GM12878 (cell line): ENCODE data around the gene CTDP1. TPM values are rescaled to one million over a fixed set of nuclear protein-coding genes. Genes with fewer than 3 reads are reported as not detected.

Source experiments
- ATAC-seq: fragments of 200-7000 bp; cut with Tn5 transposase; 3 replicates; pipeline ENCODE4 v1.9.1; 2020; ENCODE audit warnings: mild to moderate bottlenecking, moderate library complexity
- BruUV-seq: library from RNA; stranded (reverse); fragments of 400-500 nt; replicated peaks from 2 replicates; lab custom pipeline; 2021; lab: Mats Ljungman, UMichigan
- CTCF ChIA-PET: fragments of 300-600 bp; sonication (Branson Sonifier 250); formaldehyde crosslinking; extraction: SDS; loops from one replicate; lab custom pipeline; 2021; ENCODE audit warnings: inconsistent platforms; lab: Yijun Ruan, JAX
- POLR2A ChIA-PET: fragments of 350-600 bp; formaldehyde crosslinking; extraction: SDS; loops from one replicate; lab custom pipeline; 2021; ENCODE audit warnings: inconsistent platforms; lab: Charles Lee
- RAD21 ChIA-PET: fragments of 300-600 bp; sonication (Branson Sonifier 250); formaldehyde crosslinking; loops from one replicate; lab custom pipeline; 2023; ENCODE audit warnings: antibody characterized with exemption; ENCODE audit not compliant: unreplicated experiment; lab: Charles Lee
- SMC1A ChIA-PET: fragments of 300-600 bp; sonication (Branson Sonifier 250); formaldehyde crosslinking; loops from one replicate; lab custom pipeline; 2023; ENCODE audit not compliant: unreplicated experiment, uncharacterized antibody; lab: Charles Lee
- DNase-seq: peaks from one replicate; pipeline ENCODE4 v3.0.0-alpha.2; 2011; ENCODE audit warnings: low read depth, low spot score
- FAIRE-seq: peaks from 3 replicates; lab custom pipeline; 2011; peaks lifted over from hg19 to GRCh38; lab: Jason Lieb, UNC
- H2AFZ ChIP-seq: 2 replicates; pipeline ENCODE4 v1.6.0; 2011; ENCODE audit warnings: low read depth, low read length, control low read depth; ENCODE audit not compliant: control insufficient read depth
- H3K27ac ChIP-seq: 2 replicates; pipeline ENCODE4 v1.5.1; 2011; ENCODE audit warnings: control low read depth; ENCODE audit not compliant: control insufficient read depth, insufficient read depth
- H3K27me3 ChIP-seq, 2 experiments: replicated peaks in 1 of 2; 2 replicates each; pipeline versions ENCODE4 v1.6.0 to v1.6.1; 2011; ENCODE audit warnings: low read length in 1 of 2; ENCODE audit not compliant: control insufficient read depth in 2 of 2, insufficient read depth in 2 of 2
- H3K36me3 ChIP-seq, 2 experiments: 2 replicates each; pipeline ENCODE4 v1.5.1; 2011; ENCODE audit warnings: low read length in 1 of 2; ENCODE audit not compliant: control insufficient read depth in 2 of 2, insufficient read depth in 2 of 2
- H3K4me1 ChIP-seq: 2 replicates; pipeline ENCODE4 v1.6.1; 2011; ENCODE audit warnings: mild to moderate bottlenecking, low read length, moderate library complexity, mixed read lengths; ENCODE audit not compliant: control insufficient read depth, insufficient read depth
- H3K4me2 ChIP-seq: 2 replicates; pipeline ENCODE4 v1.6.0; 2011; ENCODE audit warnings: control low read depth; ENCODE audit not compliant: control insufficient read depth, insufficient read depth
- H3K4me3 ChIP-seq: fragments of 200-600 bp; sonication (generic); 2 replicates; pipeline ENCODE4 v1.5.1; 2016
- H3K79me2 ChIP-seq: 2 replicates; pipeline ENCODE4 v1.6.0; 2011; ENCODE audit warnings: low read length; ENCODE audit not compliant: control insufficient read depth, insufficient read depth
- H3K9ac ChIP-seq: 2 replicates; pipeline ENCODE4 v1.8.0; 2011; ENCODE audit warnings: low read length, control low read depth, mixed read lengths; ENCODE audit not compliant: control insufficient read depth, insufficient read depth
- H3K9me3 ChIP-seq: replicated peaks from 3 replicates; pipeline ENCODE4 v1.5.1; 2011; ENCODE audit warnings: mild to moderate bottlenecking, low read length; ENCODE audit not compliant: control insufficient read depth, insufficient read depth
- H4K20me1 ChIP-seq: 2 replicates; pipeline ENCODE4 v1.6.0; 2011; ENCODE audit not compliant: control insufficient read depth, insufficient read depth
- EP300 ChIP-seq, 2 experiments: fragments of 150-350 bp in 1 of 2; IDR thresholded peaks; 2 replicates each; pipeline ENCODE4 v1.6.1; 2011 to 2012; ENCODE audit warnings: low read depth in 2 of 2, low read length in 2 of 2, borderline replicate concordance in 1 of 2, improper control_type of control experiment in 1 of 2, inconsistent platforms in 1 of 2; ENCODE audit not compliant: control insufficient read depth in 1 of 2
- KDM1A ChIP-seq: fragments of 200-600 bp; sonication (generic); IDR thresholded peaks from 2 replicates; pipeline ENCODE4 v1.6.1; 2016; ENCODE audit warnings: borderline replicate concordance
- MEF2A ChIP-seq: IDR thresholded peaks from 2 replicates; pipeline ENCODE4 v1.6.1; 2011; ENCODE audit warnings: low read depth, mild to moderate bottlenecking, low read length, moderate library complexity; ENCODE audit not compliant: insufficient read depth
- NFXL1 ChIP-seq: fragments of 450-650 bp; IDR thresholded peaks from 2 replicates; pipeline ENCODE4 v1.6.1; 2017; ENCODE audit warnings: antibody characterized with exemption, mild to moderate bottlenecking, borderline replicate concordance
- RAD51 ChIP-seq: fragments of 450-650 bp; IDR thresholded peaks from 2 replicates; pipeline ENCODE4 v1.6.1; 2016; ENCODE audit warnings: moderate library complexity, mild to moderate bottlenecking, inconsistent platforms
- WGBS: methylation state at CpG from one replicate; pipeline ENCODE4 v1.1.6; 2016; ENCODE audit warnings: low lambda C conversion rate; ENCODE audit not compliant: insufficient replicate concordance, insufficient coverage; ENCODE audit errors: missing lambda C conversion rate; 5-methylcytosine and 5-hydroxymethylcytosine counted together
- in situ Hi-C: fragments of 300-500 bp; cut with MboI; formaldehyde crosslinking; loops from 9 replicates; pipeline ENCODE4 v1.14.3; 2018; ENCODE audit warnings: mixed read lengths
- intact Hi-C: fragments of 100-400 bp; cut with micrococcal nuclease; formaldehyde crosslinking; loops from one replicate; pipeline ENCODE4 v1.14.2; 2022; ENCODE audit not compliant: unreplicated experiment
- polyA plus RNA-seq, 11 experiments: library from polyadenylated mRNA; depleted of rRNA in 4 of 11; unstranded in 6 of 11; stranded (reverse) in 5 of 11; fragments of >200 nt; fragmentation: Nextera tagmentation in 4 of 11; fragmentation: Illumina TruSeq in 1 of 11; extraction: Ambion mirVana in 4 of 11; extraction: Trizol in 1 of 11; gene quantifications; 1 replicate in 1 of 11; 2 replicates in 10 of 11; pipeline versions ENCODE4 v1.2.1 to v1.2.3, GENCODE V29; 2011 to 2016; ENCODE audit warnings: inconsistent platforms in 2 of 11, missing spikeins in 2 of 11, low read depth in 1 of 11
- total RNA-seq, 4 experiments: library from RNA; depleted of rRNA in 3 of 4; stranded (reverse); fragments of >200 nt in 3 of 4; fragmentation: Illumina TruSeq in 1 of 4; extraction: Trizol in 1 of 4; gene quantifications; 2 replicates each; pipeline versions ENCODE4 v1.2.1 to v1.2.3, GENCODE V29; 2013 to 2021
- TF ChIP-seq, protein P1 (sequence below): IDR thresholded peaks from 2 replicates; pipeline ENCODE4 v1.6.1; 2012; ENCODE audit warnings: low read depth, low read length, improper control_type of control experiment
- TF ChIP-seq, protein P2 (sequence below): fragments of 450-650 bp; IDR thresholded peaks from 2 replicates; pipeline ENCODE4 v1.6.1; 2017; ENCODE audit warnings: mild to moderate bottlenecking, moderate library complexity

Gene CTDP1
- total and polyA plus RNA-seq, 10 of the 15 experiments (the other 5 are each of a cell fraction or from before 2014, with no cell fraction given), result 0.32 to 31.3 (median 8.8) TPM

DNA sequence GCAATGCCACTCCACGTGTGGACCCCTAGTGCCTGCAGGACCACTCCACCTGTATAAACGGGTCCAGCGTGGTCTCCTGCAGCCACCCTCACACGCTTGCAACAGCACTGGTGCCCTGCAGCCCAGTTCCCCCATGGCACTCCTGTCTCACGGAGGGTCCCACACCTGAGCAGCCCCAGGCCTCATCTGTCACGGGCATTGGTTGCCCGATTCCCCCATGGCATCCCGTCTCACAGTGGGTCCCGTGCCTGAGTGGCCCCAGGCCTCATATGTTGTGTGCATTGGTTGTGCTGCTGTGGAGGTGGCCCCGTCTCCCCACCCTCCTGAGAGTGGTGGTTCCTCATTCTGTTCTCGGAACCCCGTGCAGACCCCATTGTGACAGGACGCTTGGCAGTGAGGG, 43.4 kb downstream of the CTDP1 start:
- ChIA-PET RAD21 (no interaction called here), SMC1A (no interaction called here), CTCF (no interaction called here), POLR2A (no interaction called here)
- no peak for FAIRE-seq
- no peaks in the 10 kb centered on the region for H4K20me1 ChIP-seq
- H3K27me3 ChIP-seq, result no peaks in the 10 kb centered on the region
- H3K4me2 ChIP-seq, result no peak overlapping the region
- intact Hi-C loops (no loop called here), in situ Hi-C loops (no loop called here)
- H3K4me3 ChIP-seq, result no peak overlapping the region
- H2AFZ ChIP-seq, result no peak overlapping the region
- no peak for DNase-seq
- H3K4me1 ChIP-seq, result no peaks in the 10 kb centered on the region
- BruUV-seq, result no TSS peak
- no peak overlapping the region for H3K9ac ChIP-seq
- H3K9me3 ChIP-seq, result no peaks in the 10 kb centered on the region; the same call in 2 of the 3 replicates
- TF ChIP-seq RAD51, result no peak
- no peak for TF ChIP-seq EP300 (IDR thresholded peaks at IDR 0.05; ENCODE audit: borderline replicate concordance in 1 of 2, control insufficient read depth in 1 of 2, low read depth in 2 of 2, low read length in 2 of 2)
- TF ChIP-seq MEF2A, result no peak
- no peak for TF ChIP-seq KDM1A
- TF ChIP-seq, protein P1, sequence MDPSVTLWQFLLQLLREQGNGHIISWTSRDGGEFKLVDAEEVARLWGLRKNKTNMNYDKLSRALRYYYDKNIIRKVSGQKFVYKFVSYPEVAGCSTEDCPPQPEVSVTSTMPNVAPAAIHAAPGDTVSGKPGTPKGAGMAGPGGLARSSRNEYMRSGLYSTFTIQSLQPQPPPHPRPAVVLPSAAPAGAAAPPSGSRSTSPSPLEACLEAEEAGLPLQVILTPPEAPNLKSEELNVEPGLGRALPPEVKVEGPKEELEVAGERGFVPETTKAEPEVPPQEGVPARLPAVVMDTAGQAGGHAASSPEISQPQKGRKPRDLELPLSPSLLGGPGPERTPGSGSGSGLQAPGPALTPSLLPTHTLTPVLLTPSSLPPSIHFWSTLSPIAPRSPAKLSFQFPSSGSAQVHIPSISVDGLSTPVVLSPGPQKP, result no peak
- no peak for TF ChIP-seq NFXL1
- TF ChIP-seq, protein P2, sequence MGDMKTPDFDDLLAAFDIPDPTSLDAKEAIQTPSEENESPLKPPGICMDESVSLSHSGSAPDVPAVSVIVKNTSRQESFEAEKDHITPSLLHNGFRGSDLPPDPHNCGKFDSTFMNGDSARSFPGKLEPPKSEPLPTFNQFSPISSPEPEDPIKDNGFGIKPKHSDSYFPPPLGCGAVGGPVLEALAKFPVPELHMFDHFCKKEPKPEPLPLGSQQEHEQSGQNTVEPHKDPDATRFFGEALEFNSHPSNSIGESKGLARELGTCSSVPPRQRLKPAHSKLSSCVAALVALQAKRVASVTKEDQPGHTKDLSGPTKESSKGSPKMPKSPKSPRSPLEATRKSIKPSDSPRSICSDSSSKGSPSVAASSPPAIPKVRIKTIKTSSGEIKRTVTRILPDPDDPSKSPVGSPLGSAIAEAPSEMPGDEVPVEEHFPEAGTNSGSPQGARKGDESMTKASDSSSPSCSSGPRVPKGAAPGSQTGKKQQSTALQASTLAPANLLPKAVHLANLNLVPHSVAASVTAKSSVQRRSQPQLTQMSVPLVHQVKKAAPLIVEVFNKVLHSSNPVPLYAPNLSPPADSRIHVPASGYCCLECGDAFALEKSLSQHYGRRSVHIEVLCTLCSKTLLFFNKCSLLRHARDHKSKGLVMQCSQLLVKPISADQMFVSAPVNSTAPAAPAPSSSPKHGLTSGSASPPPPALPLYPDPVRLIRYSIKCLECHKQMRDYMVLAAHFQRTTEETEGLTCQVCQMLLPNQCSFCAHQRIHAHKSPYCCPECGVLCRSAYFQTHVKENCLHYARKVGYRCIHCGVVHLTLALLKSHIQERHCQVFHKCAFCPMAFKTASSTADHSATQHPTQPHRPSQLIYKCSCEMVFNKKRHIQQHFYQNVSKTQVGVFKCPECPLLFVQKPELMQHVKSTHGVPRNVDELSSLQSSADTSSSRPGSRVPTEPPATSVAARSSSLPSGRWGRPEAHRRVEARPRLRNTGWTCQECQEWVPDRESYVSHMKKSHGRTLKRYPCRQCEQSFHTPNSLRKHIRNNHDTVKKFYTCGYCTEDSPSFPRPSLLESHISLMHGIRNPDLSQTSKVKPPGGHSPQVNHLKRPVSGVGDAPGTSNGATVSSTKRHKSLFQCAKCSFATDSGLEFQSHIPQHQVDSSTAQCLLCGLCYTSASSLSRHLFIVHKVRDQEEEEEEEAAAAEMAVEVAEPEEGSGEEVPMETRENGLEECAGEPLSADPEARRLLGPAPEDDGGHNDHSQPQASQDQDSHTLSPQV, result no peak
- WGBS, result 94% methylated on average over 13 of the region's 13 CpGs
- no peak overlapping the region for H3K27ac ChIP-seq
- no peaks in the 10 kb centered on the region for H3K79me2 ChIP-seq
- peaks cover 23 to 25% of the 10 kb centered on the region in 2 experiments for H3K36me3 ChIP-seq
- no peak for ATAC-seq
